Neural crest cell (in vitro differentiated cells): ENCODE results near the gene CA9. TPM values are rescaled to one million over a fixed set of nuclear protein-coding genes. Genes with fewer than 3 reads are reported as not detected.

Experiments
- DNase-seq: peaks from one replicate; pipeline ENCODE4 v3.0.0; 2021; ENCODE audit warnings: low read depth, mixed read lengths, low spot score
- H3K27ac Mint-ChIP-seq: one replicate; pipeline ENCODE4 v1.8.0; 2021; ENCODE audit warnings: mild to moderate bottlenecking, mixed read lengths; ENCODE audit not compliant: unreplicated experiment
- H3K27me3 Mint-ChIP-seq: 2 replicates; pipeline ENCODE4 v1.8.0; 2021; ENCODE audit warnings: low read depth, mild to moderate bottlenecking, mixed read lengths
- H3K36me3 Mint-ChIP-seq: 2 replicates; pipeline ENCODE4 v1.8.0; 2021; ENCODE audit warnings: low read depth, mild to moderate bottlenecking, mixed read lengths
- H3K4me1 Mint-ChIP-seq: 2 replicates; pipeline ENCODE4 v1.8.0; 2021; ENCODE audit warnings: mixed read lengths
- H3K4me3 Mint-ChIP-seq: one replicate; pipeline ENCODE4 v1.8.0; 2021; ENCODE audit warnings: mild to moderate bottlenecking, mixed read lengths
- H3K9me3 Mint-ChIP-seq: 2 replicates; pipeline ENCODE4 v1.8.0; 2021; ENCODE audit warnings: mixed read lengths
- total RNA-seq: library from RNA; stranded (reverse); gene quantifications from 2 replicates; pipeline ENCODE4 v1.2.1, GENCODE V29; 2021
- TF ChIP-seq, protein P1 (sequence below): fragments of 200-600 bp; sonication (generic); conservative IDR thresholded peaks from 2 replicates; pipeline ENCODE4 v1.5.0; 2021; ENCODE audit warnings: antibody characterized with exemption, mild to moderate bottlenecking

CA9 gene
- total RNA-seq, 1 donor from 2014 or later = 0.63 TPM

DNA sequence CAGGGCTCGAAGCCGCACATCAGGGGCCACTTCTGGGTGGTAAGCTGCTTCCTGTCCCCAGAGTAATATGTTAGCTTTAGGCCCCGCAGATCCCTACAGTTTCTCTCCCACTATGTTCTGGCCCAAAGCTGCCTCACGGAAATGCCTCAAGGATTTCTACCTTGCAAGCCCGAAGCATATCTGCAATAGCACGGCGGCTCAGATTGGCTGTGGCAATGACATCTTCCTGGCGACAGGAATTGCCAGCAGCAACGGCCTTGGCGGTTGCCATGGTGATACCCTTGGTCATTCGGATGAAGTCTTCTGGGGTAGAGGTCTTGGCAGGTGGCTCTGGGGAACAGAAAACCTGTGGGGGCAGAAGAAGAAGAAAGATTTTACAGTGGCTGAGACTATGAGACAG, 26.3 kb downstream of the CA9 start:
- peaks cover 16% of the 10 kb centered on the region for H3K36me3 Mint-ChIP-seq
- no peaks in the 10 kb centered on the region for H3K4me1 Mint-ChIP-seq
- H3K9me3 Mint-ChIP-seq = no peaks in the 10 kb centered on the region
- DNase-seq = no peak
- TF ChIP-seq, protein P1, sequence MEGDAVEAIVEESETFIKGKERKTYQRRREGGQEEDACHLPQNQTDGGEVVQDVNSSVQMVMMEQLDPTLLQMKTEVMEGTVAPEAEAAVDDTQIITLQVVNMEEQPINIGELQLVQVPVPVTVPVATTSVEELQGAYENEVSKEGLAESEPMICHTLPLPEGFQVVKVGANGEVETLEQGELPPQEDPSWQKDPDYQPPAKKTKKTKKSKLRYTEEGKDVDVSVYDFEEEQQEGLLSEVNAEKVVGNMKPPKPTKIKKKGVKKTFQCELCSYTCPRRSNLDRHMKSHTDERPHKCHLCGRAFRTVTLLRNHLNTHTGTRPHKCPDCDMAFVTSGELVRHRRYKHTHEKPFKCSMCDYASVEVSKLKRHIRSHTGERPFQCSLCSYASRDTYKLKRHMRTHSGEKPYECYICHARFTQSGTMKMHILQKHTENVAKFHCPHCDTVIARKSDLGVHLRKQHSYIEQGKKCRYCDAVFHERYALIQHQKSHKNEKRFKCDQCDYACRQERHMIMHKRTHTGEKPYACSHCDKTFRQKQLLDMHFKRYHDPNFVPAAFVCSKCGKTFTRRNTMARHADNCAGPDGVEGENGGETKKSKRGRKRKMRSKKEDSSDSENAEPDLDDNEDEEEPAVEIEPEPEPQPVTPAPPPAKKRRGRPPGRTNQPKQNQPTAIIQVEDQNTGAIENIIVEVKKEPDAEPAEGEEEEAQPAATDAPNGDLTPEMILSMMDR = no peak
- H3K27ac Mint-ChIP-seq = no peak overlapping the region
- no peak overlapping the region for H3K4me3 Mint-ChIP-seq
- no peaks in the 10 kb centered on the region for H3K27me3 Mint-ChIP-seq

DNA sequence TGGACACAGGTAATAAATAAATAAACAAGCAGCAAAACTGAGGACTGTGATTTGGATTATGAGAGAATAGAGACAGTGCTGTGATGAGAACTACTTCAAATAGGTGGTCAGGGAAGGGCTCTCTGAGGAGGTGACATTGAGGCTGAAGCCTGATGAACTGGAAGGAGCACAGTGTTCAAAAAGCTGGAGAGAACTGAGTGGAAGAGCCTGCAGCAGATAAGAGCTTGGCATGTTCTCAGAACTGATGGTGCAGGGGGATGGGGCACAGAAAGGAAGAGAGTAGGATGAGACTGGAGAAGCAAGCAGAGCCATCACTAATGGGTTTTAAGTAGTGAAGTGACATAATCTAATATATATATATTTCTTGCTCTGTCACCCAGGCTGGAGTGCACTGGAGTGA, 27.2 kb downstream of the CA9 start:
- Mint-ChIP-seq H3K9me3 (no peaks in the 10 kb centered on the region), H3K4me3 (no peak overlapping the region), H3K27ac (no peak overlapping the region), H3K4me1 (no peaks in the 10 kb centered on the region), H3K36me3 (peaks cover 16% of the 10 kb centered on the region), H3K27me3 (no peaks in the 10 kb centered on the region)
- no peak for DNase-seq
- TF ChIP-seq, protein P1 = no peak

DNA sequence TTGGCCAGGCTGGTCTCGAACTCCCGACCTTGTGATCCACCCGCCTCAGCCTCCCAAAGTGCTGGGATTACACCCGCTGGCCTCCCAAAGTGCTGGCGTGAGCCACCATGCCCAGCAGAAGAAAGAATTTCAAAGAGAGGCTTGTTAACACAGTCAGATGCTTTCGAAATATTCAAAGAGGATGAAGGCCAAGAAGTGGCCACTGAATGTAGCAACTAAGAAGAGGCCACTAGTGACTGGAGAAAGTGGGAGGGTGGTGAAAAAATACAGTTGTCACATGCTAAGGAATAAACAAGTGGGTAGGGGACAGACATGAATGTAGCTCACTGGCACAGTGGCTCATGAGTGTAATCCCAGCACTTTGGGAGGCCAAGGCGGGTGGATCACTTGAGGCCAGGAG, 29.0 kb downstream of the CA9 start:
- Mint-ChIP-seq H3K36me3 (peaks cover 21% of the 10 kb centered on the region), H3K4me1 (no peaks in the 10 kb centered on the region), H3K9me3 (no peaks in the 10 kb centered on the region), H3K4me3 (no peak overlapping the region), H3K27me3 (no peaks in the 10 kb centered on the region), H3K27ac (no peak overlapping the region)
- TF ChIP-seq, protein P1 = no peak
- DNase-seq = no peak

DNA sequence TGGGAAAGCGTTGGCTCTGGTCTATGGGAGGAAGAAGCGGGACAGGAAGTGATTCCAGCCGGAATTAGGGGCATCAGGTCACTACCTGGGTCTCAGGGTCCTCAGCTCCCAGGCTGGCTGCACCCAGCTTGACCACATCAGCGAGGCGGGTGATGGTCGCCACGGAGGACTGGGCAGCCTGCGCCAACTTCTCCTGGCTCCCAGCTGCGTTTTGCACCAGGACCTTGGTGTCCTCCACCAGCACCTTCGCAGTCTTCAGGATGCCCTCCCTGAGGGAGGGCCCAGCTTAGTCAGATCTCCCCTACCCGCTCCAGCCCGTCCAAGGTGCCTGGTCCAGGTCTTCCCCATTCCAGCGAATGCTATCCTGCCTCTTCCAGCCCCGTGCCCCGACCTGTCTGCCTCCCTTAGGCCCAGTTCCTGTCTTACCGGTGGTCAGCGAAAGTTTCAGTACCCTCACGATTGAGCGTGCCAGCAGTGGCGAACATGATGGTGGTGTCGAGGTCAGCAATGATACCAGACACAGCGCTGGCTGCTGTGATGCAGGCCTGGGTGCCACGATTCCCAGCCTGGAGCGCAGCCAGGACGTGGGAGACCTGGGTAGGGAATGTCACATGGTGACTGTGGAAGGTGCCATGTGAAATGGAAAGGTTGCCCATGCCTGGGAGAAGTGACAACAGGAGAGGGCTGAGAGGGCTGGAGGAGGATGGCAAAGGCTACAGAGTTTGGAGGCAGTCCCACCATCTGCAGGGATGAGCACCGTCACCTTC, 30.4 kb downstream of the CA9 start:
- Mint-ChIP-seq H3K4me3 (no peak overlapping the region), H3K36me3 (peaks cover 27% of the 10 kb centered on the region), H3K9me3 (no peaks in the 10 kb centered on the region), H3K27me3 (no peaks in the 10 kb centered on the region), H3K4me1 (no peaks in the 10 kb centered on the region), H3K27ac (no peak overlapping the region)
- TF ChIP-seq, protein P1 = no peak
- no peak for DNase-seq

DNA sequence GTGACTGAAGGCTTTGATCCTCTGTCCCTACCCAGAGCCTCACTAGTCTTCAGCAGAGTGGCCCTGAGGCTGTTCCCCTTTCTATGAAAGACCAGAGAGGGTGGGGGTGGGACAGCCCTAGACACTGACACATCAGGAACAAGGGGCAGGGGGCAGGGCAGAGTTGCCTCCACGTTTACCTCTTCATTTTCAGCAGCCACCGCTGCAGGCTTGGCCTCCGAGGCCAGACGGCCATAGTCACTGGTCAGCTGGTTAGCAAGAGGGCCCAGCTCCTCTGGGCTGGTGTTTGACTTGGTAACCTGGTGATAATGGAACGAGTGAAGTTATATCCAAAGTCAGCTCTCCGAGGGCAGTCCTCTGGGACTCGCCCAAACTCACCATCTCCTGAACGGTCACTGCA, 31.6 kb downstream of the CA9 start:
- Mint-ChIP-seq H3K9me3 (no peaks in the 10 kb centered on the region), H3K27ac (no peak overlapping the region), H3K27me3 (no peaks in the 10 kb centered on the region), H3K4me3 (no peak overlapping the region), H3K36me3 (peaks cover 27% of the 10 kb centered on the region), H3K4me1 (no peaks in the 10 kb centered on the region)
- TF ChIP-seq, protein P1 = no peak
- DNase-seq = no peak
